Measurements from ENCODE around the gene GFY.

Gene GFY

GRCh38 chr19:49396738-49397505 lies 28.3 kb upstream of the GFY start:
- no peak overlapping the region for H3K4me3 ChIP-seq (ENCODE audit: control insufficient read depth, low read depth, low read length)
- DNase-seq (ENCODE audit: low read depth), result no peak
- no peak for TF ChIP-seq CTCF (IDR thresholded peaks at IDR 0.05; ENCODE audit: control insufficient read depth, insufficient read depth, low read depth, low read length, missing control alignments)

GRCh38 chr19:49398001-49398615 lies 27.1 kb upstream of the GFY start:
- no peak overlapping the region for H3K4me3 ChIP-seq (ENCODE audit: control insufficient read depth, low read depth, low read length)
- DNase-seq (ENCODE audit: low read depth), result no peak
- TF ChIP-seq CTCF (IDR thresholded peaks at IDR 0.05; ENCODE audit: control insufficient read depth, insufficient read depth, low read depth, low read length, missing control alignments), result no peak

GRCh38 chr19:49398931-49399330 lies 26.3 kb upstream of the GFY start:
- DNase-seq (ENCODE audit: low read depth), result no peak
- no peak overlapping the region for H3K4me3 ChIP-seq (ENCODE audit: control insufficient read depth, low read depth, low read length)
- TF ChIP-seq CTCF (IDR thresholded peaks at IDR 0.05; ENCODE audit: control insufficient read depth, insufficient read depth, low read depth, low read length, missing control alignments), result no peak

- H3K4me3 ChIP-seq (ENCODE audit: control insufficient read depth, low read depth, low read length), result no peak overlapping the region
- TF ChIP-seq CTCF (IDR thresholded peaks at IDR 0.05; ENCODE audit: control insufficient read depth, insufficient read depth, low read depth, low read length, missing control alignments), result no peak
- no peak for DNase-seq (ENCODE audit: low read depth)
Measured at GRCh38 chr19:49400029-49400428, 25.2 kb upstream of the GFY start.

GRCh38 chr19:49403404-49404187 lies 21.6 kb upstream of the GFY start:
- H3K4me3 ChIP-seq (ENCODE audit: control insufficient read depth, low read depth, low read length), result no peak overlapping the region
- no peak for TF ChIP-seq CTCF (IDR thresholded peaks at IDR 0.05; ENCODE audit: control insufficient read depth, insufficient read depth, low read depth, low read length, missing control alignments)
- no peak for DNase-seq (ENCODE audit: low read depth)

GRCh38 chr19:49407079-49407478 lies 18.1 kb upstream of the GFY start:
- H3K4me3 ChIP-seq (ENCODE audit: control insufficient read depth, low read depth, low read length), result no peak overlapping the region
- no peak for TF ChIP-seq CTCF (IDR thresholded peaks at IDR 0.05; ENCODE audit: control insufficient read depth, insufficient read depth, low read depth, low read length, missing control alignments)
- DNase-seq (ENCODE audit: low read depth), result no peak

All from AG09309 (cell line).